ENCODE results near the gene MBD5.

The MBD5 gene

DNA sequence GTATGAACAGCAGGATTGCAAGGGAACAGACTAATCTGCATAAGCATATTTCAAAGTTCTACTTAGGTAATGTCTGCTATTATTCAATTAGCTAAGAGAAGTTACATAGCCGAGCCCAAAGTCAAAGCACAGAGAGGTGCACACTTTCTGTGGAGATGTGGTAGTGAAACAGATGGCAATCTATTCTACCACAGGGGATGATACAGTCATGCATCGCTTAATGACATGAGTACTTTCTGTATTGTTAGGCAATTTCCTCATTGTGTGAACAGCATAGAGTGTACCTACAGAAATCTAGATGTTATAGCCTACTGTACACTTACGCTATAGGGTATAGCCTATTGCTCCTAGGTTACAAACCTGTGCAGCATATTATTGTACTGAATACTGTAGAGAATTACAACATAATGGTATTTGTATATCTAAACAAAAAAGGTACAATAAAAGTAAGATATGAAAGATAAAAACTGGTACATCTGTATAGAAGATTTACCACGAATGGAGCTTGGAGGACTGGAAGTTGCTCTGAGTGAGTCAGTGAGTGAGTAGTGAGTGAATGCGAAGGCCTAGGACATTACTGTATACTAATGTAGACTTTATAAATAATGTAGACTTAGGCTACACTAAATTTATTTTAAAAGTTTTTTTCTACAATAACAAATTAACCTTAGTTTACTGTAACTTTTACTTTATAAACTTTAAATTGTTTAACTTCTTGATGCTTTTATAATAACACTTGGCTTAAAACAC lies 197.6 kb downstream of the MBD5 start:
- no peaks in the 10 kb centered on the region for H3K27me3 ChIP-seq (ENCODE audit: control insufficient read depth, insufficient read depth, low read length)
- no peak overlapping the region for H3K9ac ChIP-seq (ENCODE audit: low read depth, low read length)
- H3K36me3 ChIP-seq (ENCODE audit: control insufficient read depth, insufficient read depth, low read length): no peaks in the 10 kb centered on the region

DNA sequence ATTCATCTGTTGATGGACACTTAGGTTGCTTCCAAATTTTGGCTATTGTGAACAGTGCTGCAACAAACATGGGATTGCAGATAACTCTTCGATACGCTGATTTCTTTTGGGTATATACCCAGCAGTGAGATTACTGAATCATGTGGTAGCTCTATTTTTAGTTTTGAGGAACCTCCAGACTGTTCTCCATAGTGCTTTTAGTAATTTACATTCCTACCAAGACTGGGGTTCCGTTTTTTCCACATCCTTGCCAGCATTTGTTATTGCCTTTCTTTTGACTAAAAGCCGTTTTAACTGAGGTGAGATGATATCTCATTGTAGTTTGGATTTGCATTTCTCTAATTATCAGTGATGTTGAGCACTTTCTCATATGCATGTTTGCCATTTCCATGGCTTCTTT lies 200.3 kb downstream of the MBD5 start:
- H3K27ac ChIP-seq (ENCODE audit: low read depth, low read length): no peak overlapping the region
- no peak overlapping the region for H3K9ac ChIP-seq (ENCODE audit: low read depth, low read length)
- no peaks in the 10 kb centered on the region for H3K4me1 ChIP-seq (ENCODE audit: control insufficient read depth, insufficient read depth, low read length)
- H3K27me3 ChIP-seq (ENCODE audit: control insufficient read depth, insufficient read depth, low read length): no peaks in the 10 kb centered on the region
- H3K36me3 ChIP-seq (ENCODE audit: control insufficient read depth, insufficient read depth, low read length): no peaks in the 10 kb centered on the region
- peaks cover 3% of the 10 kb centered on the region; the same call in 1 of the 2 replicates for H3K9me3 ChIP-seq (ENCODE audit: control insufficient read depth, insufficient read depth, low read length)
- H3K4me3 ChIP-seq (ENCODE audit: low read depth, low read length): no peak overlapping the region

More for the DNA sequence above, 197.6 kb downstream of the MBD5 start:
- Histone ChIP-seq H3K27ac (ENCODE audit: low read depth, low read length) (no peak overlapping the region), H3K4me1 (ENCODE audit: control insufficient read depth, insufficient read depth, low read length) (no peaks in the 10 kb centered on the region), H3K9me3 (ENCODE audit: control insufficient read depth, insufficient read depth, low read length) (peaks cover 3% of the 10 kb centered on the region; the same call in 1 of the 2 replicates), H3K4me3 (ENCODE audit: low read depth, low read length) (no peak overlapping the region)

DNA sequence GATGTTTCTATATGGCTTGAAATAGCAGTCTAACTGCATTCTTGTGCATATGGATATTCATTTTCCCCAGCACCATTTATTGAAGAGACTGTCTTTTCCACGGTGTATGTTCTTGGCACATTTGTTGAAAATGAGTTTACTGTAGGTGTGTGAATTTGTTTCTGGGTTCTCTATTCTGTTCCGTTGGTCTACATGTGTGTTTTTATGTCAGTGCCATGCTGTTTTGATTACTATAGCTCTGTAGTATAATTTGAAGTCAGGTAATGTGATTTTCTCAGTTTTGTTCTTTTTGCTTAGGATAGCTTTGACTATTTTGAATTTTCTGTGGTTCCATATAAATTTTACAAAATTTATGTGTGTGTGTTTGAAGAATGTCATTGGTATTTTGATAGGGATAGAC lies 201.0 kb downstream of the MBD5 start:
- Histone ChIP-seq H3K9me3 (ENCODE audit: control insufficient read depth, insufficient read depth, low read length) (peaks cover 3% of the 10 kb centered on the region; the same call in 1 of the 2 replicates), H3K27ac (ENCODE audit: low read depth, low read length) (no peak overlapping the region), H3K4me1 (ENCODE audit: control insufficient read depth, insufficient read depth, low read length) (no peaks in the 10 kb centered on the region), H3K4me3 (ENCODE audit: low read depth, low read length) (no peak overlapping the region), H3K9ac (ENCODE audit: low read depth, low read length) (no peak overlapping the region), H3K27me3 (ENCODE audit: control insufficient read depth, insufficient read depth, low read length) (no peaks in the 10 kb centered on the region), H3K36me3 (ENCODE audit: control insufficient read depth, insufficient read depth, low read length) (no peaks in the 10 kb centered on the region)

DNA sequence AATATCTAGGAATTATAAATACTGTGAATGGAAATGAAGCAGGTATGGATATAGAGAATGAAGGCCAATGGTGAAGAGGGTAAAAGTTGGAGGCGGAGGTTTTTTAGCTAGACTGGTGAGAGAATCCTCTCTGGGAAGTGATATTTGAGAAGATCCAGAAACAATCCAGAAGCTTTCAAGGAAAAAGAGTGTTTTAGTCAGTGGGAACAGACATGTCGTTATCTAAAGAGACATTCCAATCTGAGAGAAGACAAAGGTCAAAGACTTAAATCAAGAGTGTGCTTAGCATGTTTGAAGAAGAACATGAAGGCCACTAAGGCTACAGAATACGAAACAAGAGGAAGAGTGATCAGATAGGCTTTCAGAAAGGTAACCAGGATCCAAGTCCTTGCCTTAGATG lies 211.0 kb downstream of the MBD5 start:
- Histone ChIP-seq H3K27me3 (ENCODE audit: control insufficient read depth, insufficient read depth, low read length) (no peaks in the 10 kb centered on the region), H3K9ac (ENCODE audit: low read depth, low read length) (no peak overlapping the region), H3K4me3 (ENCODE audit: low read depth, low read length) (no peak overlapping the region), H3K9me3 (ENCODE audit: control insufficient read depth, insufficient read depth, low read length) (no peaks in the 10 kb centered on the region), H3K36me3 (ENCODE audit: control insufficient read depth, insufficient read depth, low read length) (no peaks in the 10 kb centered on the region), H3K27ac (ENCODE audit: low read depth, low read length) (no peak overlapping the region), H3K4me1 (ENCODE audit: control insufficient read depth, insufficient read depth, low read length) (no peaks in the 10 kb centered on the region)

DNA sequence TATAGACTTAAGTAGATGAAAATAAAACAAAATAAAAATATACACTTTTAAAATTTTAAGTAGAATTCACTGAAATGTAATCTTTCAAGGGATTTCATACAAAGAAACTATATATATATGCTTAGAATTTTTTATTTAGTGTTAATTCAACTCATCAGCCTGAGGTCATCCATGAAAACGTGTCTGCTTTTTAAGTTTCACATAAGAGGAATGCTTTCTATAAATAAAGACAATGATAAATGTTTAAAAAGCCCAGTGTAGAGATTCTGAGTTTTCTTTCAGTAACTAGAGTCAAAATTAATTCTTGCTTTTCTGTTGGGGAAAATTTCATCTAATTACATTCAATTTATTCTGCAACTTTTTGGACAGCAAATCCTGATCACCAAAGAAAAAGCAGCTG lies 213.3 kb downstream of the MBD5 start:
- no peaks in the 10 kb centered on the region for H3K4me1 ChIP-seq (ENCODE audit: control insufficient read depth, insufficient read depth, low read length)
- no peak overlapping the region for H3K4me3 ChIP-seq (ENCODE audit: low read depth, low read length)
- H3K9me3 ChIP-seq (ENCODE audit: control insufficient read depth, insufficient read depth, low read length): no peaks in the 10 kb centered on the region
- no peak overlapping the region for H3K27ac ChIP-seq (ENCODE audit: low read depth, low read length)
- no peaks in the 10 kb centered on the region for H3K36me3 ChIP-seq (ENCODE audit: control insufficient read depth, insufficient read depth, low read length)
- H3K27me3 ChIP-seq (ENCODE audit: control insufficient read depth, insufficient read depth, low read length): no peaks in the 10 kb centered on the region
- H3K9ac ChIP-seq (ENCODE audit: low read depth, low read length): no peak overlapping the region

DNA sequence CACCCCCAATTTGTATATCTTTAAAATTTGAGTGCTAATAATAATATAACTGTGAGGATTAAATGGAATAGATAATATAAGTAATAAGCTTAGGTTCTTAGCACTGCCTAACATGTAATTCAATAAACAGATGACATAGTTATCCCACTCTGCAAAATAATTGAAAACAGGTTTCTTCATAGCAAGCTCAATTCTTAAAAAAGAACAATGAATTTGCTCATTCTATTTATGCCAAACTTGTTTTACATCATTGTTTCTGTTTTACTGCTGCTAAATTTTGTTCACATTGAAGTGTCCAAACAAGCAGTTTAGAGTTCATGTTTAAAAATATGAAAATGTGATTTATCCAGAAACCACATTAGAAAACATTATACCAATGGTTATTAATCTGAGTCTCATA lies 217.0 kb downstream of the MBD5 start:
- no peaks in the 10 kb centered on the region for H3K36me3 ChIP-seq (ENCODE audit: control insufficient read depth, insufficient read depth, low read length)
- H3K4me3 ChIP-seq (ENCODE audit: low read depth, low read length): no peak overlapping the region
- no peaks in the 10 kb centered on the region for H3K27me3 ChIP-seq (ENCODE audit: control insufficient read depth, insufficient read depth, low read length)

DNA sequence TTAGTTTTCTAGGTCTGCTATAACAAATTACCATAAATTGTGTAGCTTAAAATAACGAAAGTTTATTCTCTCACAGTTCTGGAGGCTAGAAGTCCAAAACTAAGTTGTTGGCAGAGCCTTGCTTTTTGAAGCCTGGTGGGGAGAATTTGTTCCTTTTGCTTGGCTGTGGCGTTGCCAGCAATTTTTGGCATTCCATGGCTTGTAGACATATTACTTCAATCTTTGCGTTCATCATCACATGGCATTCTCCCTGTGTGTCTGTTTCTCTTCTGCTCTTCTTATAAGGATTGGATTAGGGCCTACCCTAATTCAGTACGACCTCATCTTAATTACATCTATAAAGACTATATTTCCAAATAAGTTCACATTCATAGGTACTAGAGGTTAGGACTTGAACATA lies 217.7 kb downstream of the MBD5 start:
- H3K4me3 ChIP-seq (ENCODE audit: low read depth, low read length): no peak overlapping the region
- no peaks in the 10 kb centered on the region for H3K27me3 ChIP-seq (ENCODE audit: control insufficient read depth, insufficient read depth, low read length)
- no peak overlapping the region for H3K9ac ChIP-seq (ENCODE audit: low read depth, low read length)
- no peaks in the 10 kb centered on the region for H3K4me1 ChIP-seq (ENCODE audit: control insufficient read depth, insufficient read depth, low read length)
- no peaks in the 10 kb centered on the region for H3K9me3 ChIP-seq (ENCODE audit: control insufficient read depth, insufficient read depth, low read length)
- H3K27ac ChIP-seq (ENCODE audit: low read depth, low read length): no peak overlapping the region
- no peaks in the 10 kb centered on the region for H3K36me3 ChIP-seq (ENCODE audit: control insufficient read depth, insufficient read depth, low read length)

More for the DNA sequence above, 217.0 kb downstream of the MBD5 start:
- no peaks in the 10 kb centered on the region for H3K9me3 ChIP-seq (ENCODE audit: control insufficient read depth, insufficient read depth, low read length)
- H3K4me1 ChIP-seq (ENCODE audit: control insufficient read depth, insufficient read depth, low read length): no peaks in the 10 kb centered on the region
- no peak overlapping the region for H3K9ac ChIP-seq (ENCODE audit: low read depth, low read length)
- no peak overlapping the region for H3K27ac ChIP-seq (ENCODE audit: low read depth, low read length)

DNA sequence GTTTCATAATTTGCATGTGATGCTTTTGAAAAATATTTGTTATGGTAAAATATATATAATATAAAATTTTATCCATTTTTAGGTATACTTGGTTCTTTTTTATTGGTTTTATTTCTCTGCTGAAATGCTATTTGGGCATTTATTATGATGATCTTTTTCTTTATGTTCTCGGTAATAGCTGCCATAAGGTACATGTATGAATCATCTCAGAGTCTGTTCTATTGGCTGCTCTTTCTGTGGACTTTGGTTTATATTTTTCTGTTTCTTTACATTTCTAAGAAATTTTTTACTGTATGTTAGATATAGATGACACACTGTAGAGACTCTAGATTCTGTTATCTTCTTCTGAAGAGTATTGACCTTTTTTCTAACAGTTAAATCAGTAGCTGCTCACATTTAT lies 219.9 kb downstream of the MBD5 start:
- Histone ChIP-seq H3K4me1 (ENCODE audit: control insufficient read depth, insufficient read depth, low read length) (no peaks in the 10 kb centered on the region), H3K27ac (ENCODE audit: low read depth, low read length) (no peak overlapping the region), H3K9ac (ENCODE audit: low read depth, low read length) (no peak overlapping the region), H3K27me3 (ENCODE audit: control insufficient read depth, insufficient read depth, low read length) (no peaks in the 10 kb centered on the region), H3K9me3 (ENCODE audit: control insufficient read depth, insufficient read depth, low read length) (no peaks in the 10 kb centered on the region), H3K4me3 (ENCODE audit: low read depth, low read length) (no peak overlapping the region), H3K36me3 (ENCODE audit: control insufficient read depth, insufficient read depth, low read length) (no peaks in the 10 kb centered on the region)

DNA sequence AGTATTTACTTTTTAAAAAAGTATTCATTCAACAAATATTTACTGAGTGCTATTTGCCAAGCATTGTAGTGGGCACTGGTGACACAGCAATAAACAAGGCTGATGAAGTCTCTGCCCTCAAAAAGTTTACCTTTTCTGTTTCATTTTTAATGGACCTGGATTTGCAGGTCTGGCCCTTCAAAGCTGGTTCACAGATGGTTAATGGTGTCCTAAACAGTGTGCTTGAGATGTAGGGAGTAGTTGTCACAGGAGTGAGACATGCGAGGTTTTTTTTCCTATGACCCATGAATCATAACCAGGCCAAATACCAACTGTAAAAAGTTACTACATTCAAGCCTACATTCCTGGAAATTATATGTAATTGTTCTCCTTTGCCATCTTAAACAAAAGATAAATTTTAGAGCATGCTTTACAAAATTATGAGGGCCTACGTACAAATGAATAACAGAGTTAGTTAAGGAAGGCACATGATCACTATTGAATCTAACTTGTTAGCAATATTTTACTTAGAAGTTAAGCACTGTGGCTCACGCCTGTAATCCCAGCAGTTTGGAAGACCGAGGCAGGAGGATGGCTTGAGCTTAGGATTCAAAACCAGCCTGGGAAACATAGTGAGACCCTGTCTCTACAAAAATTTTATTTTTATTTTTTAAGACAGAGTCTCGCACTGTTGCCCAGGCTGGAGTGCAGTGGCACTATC lies 223.9 kb downstream of the MBD5 start:
- Histone ChIP-seq H3K27ac (ENCODE audit: low read depth, low read length) (no peak overlapping the region), H3K27me3 (ENCODE audit: control insufficient read depth, insufficient read depth, low read length) (no peaks in the 10 kb centered on the region)

DNA sequence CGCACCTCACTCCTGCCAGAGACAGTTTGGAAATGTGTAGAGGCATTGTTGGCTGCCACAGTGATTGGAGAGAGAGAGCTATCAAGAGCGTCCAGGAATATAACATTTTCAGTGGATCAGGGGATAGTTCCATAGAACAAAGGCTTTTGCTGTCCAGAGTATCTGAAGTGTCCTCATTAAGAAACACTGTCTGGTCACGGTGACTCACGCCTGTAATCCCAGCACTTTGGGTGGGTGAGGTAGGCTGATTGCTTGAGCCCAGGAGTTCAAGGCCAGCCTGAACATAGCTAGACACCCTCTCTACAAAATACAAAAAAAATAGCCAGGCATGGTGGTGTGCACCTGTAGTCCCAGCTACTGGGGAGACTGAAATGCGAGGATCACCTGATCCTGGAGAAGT lies 231.1 kb downstream of the MBD5 start:
- Histone ChIP-seq H3K9ac (ENCODE audit: low read depth, low read length) (no peak overlapping the region), H3K27me3 (ENCODE audit: control insufficient read depth, insufficient read depth, low read length) (no peaks in the 10 kb centered on the region), H3K9me3 (ENCODE audit: control insufficient read depth, insufficient read depth, low read length) (peaks cover 35% of the 10 kb centered on the region), H3K4me1 (ENCODE audit: control insufficient read depth, insufficient read depth, low read length) (no peaks in the 10 kb centered on the region), H3K4me3 (ENCODE audit: low read depth, low read length) (no peak overlapping the region), H3K36me3 (ENCODE audit: control insufficient read depth, insufficient read depth, low read length) (no peaks in the 10 kb centered on the region), H3K27ac (ENCODE audit: low read depth, low read length) (no peak overlapping the region)

More for the DNA sequence above, 223.9 kb downstream of the MBD5 start:
- Histone ChIP-seq H3K4me1 (ENCODE audit: control insufficient read depth, insufficient read depth, low read length) (no peaks in the 10 kb centered on the region), H3K9me3 (ENCODE audit: control insufficient read depth, insufficient read depth, low read length) (no peaks in the 10 kb centered on the region), H3K4me3 (ENCODE audit: low read depth, low read length) (no peak overlapping the region), H3K9ac (ENCODE audit: low read depth, low read length) (no peak overlapping the region), H3K36me3 (ENCODE audit: control insufficient read depth, insufficient read depth, low read length) (no peaks in the 10 kb centered on the region)

DNA sequence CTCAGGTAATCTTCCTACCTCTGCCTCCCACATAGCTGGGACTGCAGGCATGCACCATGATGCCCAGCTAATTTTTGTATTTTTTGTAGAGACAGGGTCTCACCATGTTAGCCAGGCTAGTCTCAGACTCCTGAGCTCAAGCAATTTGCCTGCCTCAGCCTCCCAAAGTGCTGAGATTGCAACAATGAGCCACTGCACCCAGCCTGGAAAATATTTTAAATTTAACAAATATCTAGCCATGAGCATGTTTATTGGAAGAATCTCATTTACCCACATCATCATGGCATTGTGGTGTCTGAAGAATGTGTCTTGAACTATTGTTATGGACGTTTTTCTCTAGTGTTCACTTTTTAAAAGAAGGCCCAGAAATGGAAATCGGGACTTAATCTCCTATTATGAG lies 231.8 kb downstream of the MBD5 start:
- no peaks in the 10 kb centered on the region for H3K36me3 ChIP-seq (ENCODE audit: control insufficient read depth, insufficient read depth, low read length)
- H3K27ac ChIP-seq (ENCODE audit: low read depth, low read length): no peak overlapping the region
- no peaks in the 10 kb centered on the region for H3K4me1 ChIP-seq (ENCODE audit: control insufficient read depth, insufficient read depth, low read length)
- no peak overlapping the region for H3K9ac ChIP-seq (ENCODE audit: low read depth, low read length)
- H3K9me3 ChIP-seq (ENCODE audit: control insufficient read depth, insufficient read depth, low read length): peaks cover 35% of the 10 kb centered on the region
- no peaks in the 10 kb centered on the region for H3K27me3 ChIP-seq (ENCODE audit: control insufficient read depth, insufficient read depth, low read length)
- no peak overlapping the region for H3K4me3 ChIP-seq (ENCODE audit: low read depth, low read length)
